Endothelial cell of umbilical vein (primary cell): ENCODE data around the gene LYRM2. TPM values are rescaled to one million over a fixed set of nuclear protein-coding genes. Genes with fewer than 3 reads are reported as not detected.

ENCODE experiments used
- BruUV-seq: library from RNA; stranded (reverse); fragments of 400-500 nt; replicated peaks from 2 replicates; lab custom pipeline; 2021; lab: Mats Ljungman, UMichigan
- CTCF ChIA-PET: fragments of 300-600, 350-600 bp; sonication (Branson Sonifier 250); formaldehyde crosslinking; loops from one replicate; lab custom pipeline; 2021; ENCODE audit warnings: antibody characterized with exemption, inconsistent platforms; lab: Charles Lee
- POLR2A ChIA-PET: fragments of 300-600, 350-600 bp; sonication (Branson Sonifier 250); formaldehyde crosslinking; loops from one replicate; lab custom pipeline; 2021; ENCODE audit warnings: antibody characterized with exemption, inconsistent platforms; lab: Charles Lee
- DNase-seq: peaks from one replicate; pipeline ENCODE4 v3.0.0-alpha.2; 2011; ENCODE audit warnings: low read depth, low spot score
- FAIRE-seq: peaks from 2 replicates; lab custom pipeline; 2011; peaks lifted over from hg19 to GRCh38; lab: Jason Lieb, UNC
- H2AFZ ChIP-seq: 2 replicates; pipeline ENCODE4 v1.6.0; 2012; ENCODE audit warnings: low read depth, low read length, control low read depth, inconsistent platforms
- H3K27ac ChIP-seq: 2 replicates; pipeline ENCODE4 v1.5.1; 2011; ENCODE audit warnings: low read depth, mild to moderate bottlenecking, control low read depth, low read length, moderate library complexity; ENCODE audit not compliant: insufficient read depth
- H3K27me3 ChIP-seq, 2 experiments: 2 replicates each; pipeline versions ENCODE4 v1.6.0 to v1.6.1; 2011; ENCODE audit warnings: low read length in 2 of 2, mixed read lengths in 1 of 2; ENCODE audit not compliant: control insufficient read depth in 2 of 2, insufficient read depth in 2 of 2
- H3K36me3 ChIP-seq, 2 experiments: 2 replicates in 1 of 2; 3 replicates in 1 of 2; pipeline ENCODE4 v1.5.1; 2011; ENCODE audit warnings: low read length in 2 of 2, mild to moderate bottlenecking in 1 of 2, moderate library complexity in 1 of 2; ENCODE audit not compliant: control insufficient read depth in 2 of 2, insufficient read depth in 2 of 2; ENCODE audit errors: extremely low read depth in 1 of 2
- H3K4me1 ChIP-seq: 3 replicates; pipeline ENCODE4 v1.5.1; 2011; ENCODE audit warnings: mild to moderate bottlenecking, low read length; ENCODE audit not compliant: control insufficient read depth, insufficient read depth; ENCODE audit errors: extremely low read depth
- H3K4me2 ChIP-seq: 2 replicates; pipeline ENCODE4 v1.6.1; 2011; ENCODE audit warnings: low read length, control low read depth, mixed read lengths; ENCODE audit not compliant: insufficient read depth
- H3K4me3 ChIP-seq, 3 experiments: fragments of 200-600 bp in 1 of 3; sonication (generic), shearing (Covaris generic) in 1 of 3; replicated peaks in 1 of 3; 2 replicates each; pipeline ENCODE4 v1.5.1; 2011 to 2016; ENCODE audit warnings: control low read depth in 3 of 3, low read length in 3 of 3, mild to moderate bottlenecking in 2 of 3, inconsistent platforms in 1 of 3, low read depth in 1 of 3, moderate library complexity in 1 of 3; ENCODE audit not compliant: insufficient read depth in 1 of 3
- H3K79me2 ChIP-seq: 2 replicates; pipeline ENCODE4 v1.6.0; 2012; ENCODE audit warnings: low read length, inconsistent platforms; ENCODE audit not compliant: control insufficient read depth, insufficient read depth
- H3K9ac ChIP-seq: replicated peaks from 2 replicates; pipeline ENCODE3; 2011; ENCODE audit warnings: low read length, control low read depth; ENCODE audit not compliant: insufficient read depth; ENCODE audit errors: extremely low read depth
- H3K9me1 ChIP-seq: replicated peaks from 3 replicates; pipeline ENCODE4 v1.6.0; 2011; ENCODE audit warnings: mild to moderate bottlenecking, low read length; ENCODE audit not compliant: control insufficient read depth, insufficient read depth; ENCODE audit errors: extremely low read depth
- H3K9me3 ChIP-seq: replicated peaks from 2 replicates; pipeline ENCODE4 v1.5.1; 2012; ENCODE audit warnings: low read length, inconsistent platforms; ENCODE audit not compliant: control insufficient read depth, insufficient read depth
- H4K20me1 ChIP-seq: replicated peaks from 2 replicates; pipeline ENCODE3; 2011; ENCODE audit warnings: mild to moderate bottlenecking, low read length; ENCODE audit not compliant: control insufficient read depth, insufficient read depth; ENCODE audit errors: extremely low read depth
- CTCF ChIP-seq, 2 donors: IDR thresholded peaks; 1 replicate in 1 of 2; 2 replicates in 1 of 2; pipeline ENCODE4 v1.5.1; 2011; ENCODE audit warnings: low read length in 2 of 2, mild to moderate bottlenecking in 2 of 2, moderate library complexity in 2 of 2, control low read depth in 1 of 2, inconsistent platforms in 1 of 2, low read depth in 1 of 2; ENCODE audit not compliant: insufficient read depth in 1 of 2; ENCODE audit errors: extremely low read depth in 1 of 2
- EZH2 ChIP-seq: IDR thresholded peaks from 2 replicates; pipeline ENCODE4 v1.6.1; 2012; ENCODE audit warnings: borderline replicate concordance, low read depth, mild to moderate bottlenecking, moderate library complexity, low read length, inconsistent platforms; ENCODE audit not compliant: severe bottlenecking
- FOS ChIP-seq: IDR thresholded peaks from 2 replicates; pipeline ENCODE4 v1.6.1; 2011; ENCODE audit warnings: mild to moderate bottlenecking, low read length, moderate library complexity, borderline replicate concordance; ENCODE audit not compliant: insufficient read depth
- GATA2 ChIP-seq: IDR thresholded peaks from 2 replicates; pipeline ENCODE4 v1.7.0; 2011; ENCODE audit warnings: low read depth, mild to moderate bottlenecking, moderate library complexity, mixed read lengths, low read length; ENCODE audit not compliant: insufficient read length, insufficient read depth
- JUN ChIP-seq: IDR thresholded peaks from 2 replicates; pipeline ENCODE4 v1.6.1; 2011; ENCODE audit warnings: borderline replicate concordance, low read depth; ENCODE audit not compliant: insufficient read length, insufficient read depth
- MAX ChIP-seq: IDR thresholded peaks from 2 replicates; pipeline ENCODE4 v1.6.1; 2011; ENCODE audit not compliant: insufficient read depth, insufficient read length
- MYC ChIP-seq: IDR thresholded peaks from one replicate; pipeline ENCODE4 v1.6.1; 2011; ENCODE audit warnings: mild to moderate bottlenecking, low read depth, low read length
- POLR2A ChIP-seq: IDR thresholded peaks from 2 replicates; pipeline ENCODE4 v1.6.1; 2012; ENCODE audit warnings: low read depth, mild to moderate bottlenecking, control low read depth, low read length
- POLR2AphosphoS5 ChIP-seq: IDR thresholded peaks from 2 replicates; pipeline ENCODE4 v1.6.1; 2012; ENCODE audit warnings: low read depth, mild to moderate bottlenecking, control low read depth, low read length, moderate library complexity; ENCODE audit not compliant: insufficient read depth
- dilution Hi-C: fragments of 300-500 bp; cut with MboI; formaldehyde crosslinking; loops from one replicate; pipeline ENCODE4 v1.15.0; 2019; ENCODE audit warnings: low sequenced_read_pairs; ENCODE audit not compliant: extremely low pct_ligation_motif_present
- intact Hi-C: fragments of 100-400 bp; cut with micrococcal nuclease; formaldehyde crosslinking; loops from one replicate; pipeline ENCODE4 v1.10.0; 2022
- polyA plus RNA-seq, 4 experiments: library from polyadenylated mRNA; depleted of rRNA in 3 of 4; stranded (reverse) in 3 of 4; unstranded in 1 of 4; fragments of >200 nt; gene quantifications; 2 replicates each; pipeline versions ENCODE4 v1.2.1 to v1.2.3, GENCODE V29; 2011 to 2012; ENCODE audit warnings: missing spikeins in 1 of 4
- total RNA-seq: library from RNA; stranded (reverse); gene quantifications from 2 replicates; pipeline ENCODE4 v1.2.3, GENCODE V29; 2021

LYRM2 gene
- total and polyA plus RNA-seq, 2 donors (not counting 3 experiments of a cell fraction or from before 2014, with no cell fraction given) = 11.8 to 41.9 TPM

DNA sequence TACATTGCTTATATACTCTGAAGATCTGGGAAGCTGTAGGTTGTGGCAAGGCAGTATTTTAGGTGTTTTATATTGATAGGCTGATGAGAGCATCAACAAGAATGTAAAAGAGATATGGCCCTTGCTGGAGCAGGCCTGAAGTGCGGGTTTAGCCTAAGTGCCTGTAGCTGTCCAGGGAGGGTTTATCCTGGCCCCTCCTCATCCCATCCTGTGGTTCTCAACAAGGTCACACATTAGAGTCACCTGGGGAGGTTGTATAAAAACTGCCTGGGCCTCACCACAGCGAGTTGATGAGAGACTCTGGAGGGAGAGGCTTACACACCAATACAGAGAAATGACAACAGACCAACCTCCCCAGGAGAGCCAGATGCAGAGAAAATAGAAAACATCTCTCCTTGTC is 48.4 kb downstream of the LYRM2 start:
- POLR2A ChIA-PET = no interaction called here
- no peaks in the 10 kb centered on the region for H3K27me3 ChIP-seq
- H3K9ac ChIP-seq = no peak overlapping the region
- no peaks in the 10 kb centered on the region for H3K79me2 ChIP-seq
- no peak for DNase-seq
- no peak overlapping the region for H3K4me2 ChIP-seq
- no peaks in the 10 kb centered on the region for H3K9me3 ChIP-seq
- no peak overlapping the region for H3K4me3 ChIP-seq
- intact Hi-C loops (no loop called here), dilution Hi-C loops (no loop called here)
- CTCF ChIA-PET = no interaction called here
- H3K4me1 ChIP-seq = no peaks in the 10 kb centered on the region
- no peaks in the 10 kb centered on the region for H3K36me3 ChIP-seq
- no peaks in the 10 kb centered on the region for H3K9me1 ChIP-seq
- H3K27ac ChIP-seq = no peak overlapping the region
- no peak overlapping the region for H2AFZ ChIP-seq
- H4K20me1 ChIP-seq = no peaks in the 10 kb centered on the region
- no peak for TF ChIP-seq GATA2
- no peak for TF ChIP-seq MYC
- TF ChIP-seq POLR2AphosphoS5 = no peak
- TF ChIP-seq JUN = no peak
- TF ChIP-seq EZH2 = no peak
- TF ChIP-seq FOS = no peak
- no peak for TF ChIP-seq CTCF (IDR thresholded peaks at IDR 0.05; ENCODE audit: extremely low read depth in 1 of 2, insufficient read depth in 1 of 2, low read depth in 1 of 2, low read length in 2 of 2)
- no peak for TF ChIP-seq POLR2A
- TF ChIP-seq MAX = no peak
- FAIRE-seq = no peak
- BruUV-seq = no TSS peak
